SK-N-SH (cell line): ENCODE data around the gene CCDC160. TPM values are rescaled to one million over a fixed set of nuclear protein-coding genes. Genes with fewer than 3 reads are reported as not detected.

Source experiments
- CTCF ChIA-PET: fragments of 300-600, 350-600 bp; formaldehyde crosslinking; extraction: SDS; loops from one replicate; lab custom pipeline; 2021; lab: Yijun Ruan, JAX
- POLR2A ChIA-PET: fragments of 350-600 bp; sonication (Branson Sonifier 250); formaldehyde crosslinking; extraction: SDS; loops from one replicate; lab custom pipeline; 2020; ENCODE audit warnings: antibody characterized with exemption, inconsistent platforms; lab: Yijun Ruan, JAX
- DNase-seq: peaks from one replicate; pipeline ENCODE4 v3.0.0; 2012
- H2AFZ ChIP-seq: fragments of 200-600 bp; sonication (generic); 2 replicates; pipeline ENCODE4 v1.8.1; 2016; ENCODE audit warnings: antibody characterized with exemption, mild to moderate bottlenecking, low read depth
- H3F3A ChIP-seq: fragments of 200-600 bp; sonication (generic); replicated peaks from 2 replicates; pipeline ENCODE3; 2016; ENCODE audit warnings: antibody characterized with exemption, mild to moderate bottlenecking; ENCODE audit not compliant: insufficient read depth
- H3K27ac ChIP-seq, 2 experiments: fragments of 200-500 bp in 1 of 2; fragments of 200-600 bp in 1 of 2; sonication (Bioruptor generic) in 1 of 2; sonication (generic), shearing (Covaris generic) in 1 of 2; 2 replicates each; pipeline versions ENCODE4 v1.5.1 to v1.6.1; 2014 to 2016; ENCODE audit warnings: low read depth in 2 of 2, inconsistent platforms in 1 of 2, low read length in 1 of 2, mild to moderate bottlenecking in 1 of 2, mixed read lengths in 1 of 2
- H3K27me3 ChIP-seq: fragments of 200-600 bp; sonication (generic), shearing (Covaris generic); 2 replicates; pipeline ENCODE4 v1.6.1; 2016; ENCODE audit warnings: mixed run types; ENCODE audit not compliant: insufficient read depth
- H3K36me3 ChIP-seq, 2 experiments: fragments of 200-500 bp in 1 of 2; fragments of 200-600 bp in 1 of 2; sonication (Bioruptor generic) in 1 of 2; sonication (generic) in 1 of 2; replicated peaks in 1 of 2; 2 replicates each; pipeline versions ENCODE3 to v1.5.1; 2014 to 2016; ENCODE audit warnings: low read length in 1 of 2, mild to moderate bottlenecking in 1 of 2; ENCODE audit not compliant: insufficient read depth in 2 of 2, control insufficient read depth in 1 of 2
- H3K4me1 ChIP-seq, 2 experiments: fragments of 200-500 bp in 1 of 2; fragments of 200-600 bp in 1 of 2; sonication (Bioruptor generic) in 1 of 2; sonication (generic), shearing (Covaris generic) in 1 of 2; 2 replicates each; pipeline versions ENCODE4 v1.5.1 to v1.6.1; 2014 to 2016; ENCODE audit warnings: low read depth in 1 of 2, low read length in 1 of 2, mixed run types in 1 of 2; ENCODE audit not compliant: insufficient read depth in 2 of 2, control insufficient read depth in 1 of 2
- H3K4me2 ChIP-seq: fragments of 200-600 bp; sonication (generic), shearing (Covaris generic); 2 replicates; pipeline ENCODE4 v1.6.1; 2017; ENCODE audit warnings: mixed run types
- H3K4me3 ChIP-seq, 2 experiments: fragments of 200-500 bp in 1 of 2; fragments of 200-600 bp in 1 of 2; sonication (Bioruptor generic) in 1 of 2; sonication (generic), shearing (Covaris generic) in 1 of 2; 2 replicates each; pipeline versions ENCODE4 v1.5.1 to v1.8.1; 2014 to 2016; ENCODE audit warnings: low read depth in 2 of 2, inconsistent platforms in 1 of 2, low read length in 1 of 2, mild to moderate bottlenecking in 1 of 2, mixed read lengths in 1 of 2, moderate library complexity in 1 of 2
- H3K79me2 ChIP-seq: fragments of 200-600 bp; sonication (generic); 2 replicates; pipeline ENCODE4 v1.8.1; 2017; ENCODE audit warnings: mild to moderate bottlenecking; ENCODE audit not compliant: insufficient read depth
- H3K9ac ChIP-seq: fragments of 200-600 bp; sonication (generic); 2 replicates; pipeline ENCODE4 v1.6.1; 2017; ENCODE audit warnings: mixed run types
- H3K9me2 ChIP-seq: fragments of 200-600 bp; sonication (generic); 2 replicates; pipeline ENCODE4 v1.6.1; 2017; ENCODE audit warnings: mixed run types
- H3K9me3 ChIP-seq: fragments of 200-600 bp; sonication (generic); 2 replicates; pipeline ENCODE4 v1.6.1; 2017; ENCODE audit warnings: mixed run types, mild to moderate bottlenecking, moderate library complexity
- H4K20me1 ChIP-seq: fragments of 200-600 bp; sonication (generic); 2 replicates; pipeline ENCODE4 v1.6.1; 2017; ENCODE audit warnings: mild to moderate bottlenecking, mixed run types; ENCODE audit not compliant: insufficient read depth
- CHD2 ChIP-seq: fragments of 150-350 bp; IDR thresholded peaks from 2 replicates; pipeline ENCODE4 v1.6.1; 2018; ENCODE audit warnings: low read length; ENCODE audit not compliant: partially characterized antibody
- ELF1 ChIP-seq: IDR thresholded peaks from 2 replicates; pipeline ENCODE4 v1.4.0; 2012
- EZH2phosphoT487 ChIP-seq: fragments of 200-600 bp; sonication (generic); IDR thresholded peaks from 2 replicates; pipeline ENCODE4 v1.6.1; 2017; ENCODE audit warnings: low read depth, mixed run types, mild to moderate bottlenecking, antibody characterized with exemption, moderate library complexity, borderline replicate concordance
- FOSL2 ChIP-seq: IDR thresholded peaks from 2 replicates; pipeline ENCODE4 v1.4.0; 2012; ENCODE audit warnings: low read depth, mild to moderate bottlenecking, moderate library complexity, borderline replicate concordance
- FOXJ3 ChIP-seq: sonication (generic); formaldehyde crosslinking; IDR thresholded peaks from 2 replicates; pipeline ENCODE4 v1.5.1; 2020; ENCODE audit warnings: mild to moderate bottlenecking, missing genetic modification reagents
- FOXM1 ChIP-seq: IDR thresholded peaks from 2 replicates; pipeline ENCODE4 v1.4.0; 2012; ENCODE audit warnings: low read depth, mild to moderate bottlenecking
- JUND ChIP-seq: IDR thresholded peaks from 2 replicates; pipeline ENCODE4 v1.4.0; 2012
- MAX ChIP-seq: IDR thresholded peaks from 2 replicates; pipeline ENCODE4 v1.4.0; 2012; ENCODE audit warnings: low read depth
- NFIC ChIP-seq: IDR thresholded peaks from 2 replicates; pipeline ENCODE4 v1.4.0; 2012; ENCODE audit warnings: borderline replicate concordance
- PBX3 ChIP-seq: IDR thresholded peaks from 2 replicates; pipeline ENCODE4; 2012
- REST ChIP-seq: IDR thresholded peaks from 2 replicates; pipeline ENCODE4 v1.6.1; 2012; ENCODE audit warnings: mild to moderate bottlenecking, low read depth, low read length, moderate library complexity
- RFX5 ChIP-seq: IDR thresholded peaks from 2 replicates; pipeline ENCODE4 v1.6.1; 2012; ENCODE audit warnings: mild to moderate bottlenecking, improper control_type of control experiment, low read length
- SIN3A ChIP-seq: IDR thresholded peaks from 2 replicates; pipeline ENCODE4 v1.6.1; 2012; ENCODE audit warnings: low read depth, mild to moderate bottlenecking, low read length, moderate library complexity, borderline replicate concordance
- TEAD4 ChIP-seq: IDR thresholded peaks from 2 replicates; pipeline ENCODE4 v1.4.0; 2012; ENCODE audit warnings: mild to moderate bottlenecking, borderline replicate concordance; ENCODE audit not compliant: insufficient read depth
- YY1 ChIP-seq: IDR thresholded peaks from 2 replicates; pipeline ENCODE4 v1.4.0; 2012; ENCODE audit warnings: low read depth, mild to moderate bottlenecking
- WGBS: methylation state at CpG from one replicate; pipeline ENCODE4 v1.1.6; 2017; ENCODE audit warnings: low lambda C conversion rate; 5-methylcytosine and 5-hydroxymethylcytosine counted together
- polyA plus RNA-seq, 3 experiments: library from polyadenylated mRNA; depleted of rRNA; stranded (reverse); fragments of >200 nt; gene quantifications; 2 replicates each; pipeline ENCODE4 v1.2.3, GENCODE V29; 2012

CCDC160 gene
- polyA plus RNA-seq, 1 of the 3 experiments (the other 2 are of a cell fraction), result not detected

GRCh38 chrX:134254511-134254910 is 17.5 kb downstream of the CCDC160 start (continued):
- TF ChIP-seq REST, result no peak
- TF ChIP-seq, all 33 proteins: peak for 0

GRCh38 chrX:134255555-134255954 is 18.6 kb downstream of the CCDC160 start:
- Histone ChIP-seq H4K20me1 (no peaks in the 10 kb centered on the region), H3K4me2 (no peak overlapping the region), H3K9ac (no peak overlapping the region), H3K27ac (no peak overlapping the region), H3K27me3 (peaks cover 5% of the 10 kb centered on the region; the same call in 1 of the 2 replicates), H2AFZ (no peak overlapping the region), H3K79me2 (no peaks in the 10 kb centered on the region), H3K9me3 (no peaks in the 10 kb centered on the region), H3K36me3 (no peaks in the 10 kb centered on the region), H3F3A (no peaks in the 10 kb centered on the region), H3K4me3 (no peak overlapping the region), H3K9me2 (no peaks in the 10 kb centered on the region), H3K4me1 (peaks cover 0 to 3% of the 10 kb centered on the region in 2 experiments; a peak in 1 of 4 replicates)
- CTCF ChIA-PET, result interaction anchor here (0.5 to 1.2 kb wide), 3 partner anchors 13 to 464 kb away, joined by 3 read pairs; no protein-coding TSS in a partner anchor
- no peak for DNase-seq
- POLR2A ChIA-PET, result no interaction called here
- TF ChIP-seq RFX5, result no peak
- TF ChIP-seq FOSL2, result no peak
- TF ChIP-seq ELF1, result no peak
- no peak for TF ChIP-seq EZH2phosphoT487
- no peak for TF ChIP-seq SIN3A
- TF ChIP-seq FOXJ3, result no peak
- TF ChIP-seq CHD2, result no peak
- no peak for TF ChIP-seq YY1
- TF ChIP-seq JUND, result no peak
- no peak for TF ChIP-seq PBX3
- TF ChIP-seq MAX, result no peak
- 31% methylated on average over 5 of the region's 5 CpGs for WGBS

- no peak overlapping the region for H3K9ac ChIP-seq
- H3K9me2 ChIP-seq, result no peaks in the 10 kb centered on the region
- no peaks in the 10 kb centered on the region for H3K79me2 ChIP-seq
- no peaks in the 10 kb centered on the region for H3K9me3 ChIP-seq
- no peaks in the 10 kb centered on the region for H4K20me1 ChIP-seq
- H3K4me3 ChIP-seq, result no peak overlapping the region
- peaks cover 5% of the 10 kb centered on the region; the same call in 1 of the 2 replicates for H3K27me3 ChIP-seq
- ChIA-PET POLR2A (no interaction called here), CTCF (interaction anchor here (0.9 to 1.1 kb wide), 3 partner anchors 10 to 465 kb away, joined by 3 read pairs; no protein-coding TSS in a partner anchor)
- no peaks in the 10 kb centered on the region for H3F3A ChIP-seq
- no peak for TF ChIP-seq TEAD4
- TF ChIP-seq ELF1, result no peak
- TF ChIP-seq FOSL2, result no peak
- no peak for TF ChIP-seq NFIC
- TF ChIP-seq CHD2, result no peak
- no peak for TF ChIP-seq YY1
- no peak for TF ChIP-seq JUND
- no peak for TF ChIP-seq FOXM1
- no peaks in the 10 kb centered on the region for H3K36me3 ChIP-seq
- no peak for DNase-seq
- 44% methylated on average over 2 of the region's 2 CpGs for WGBS
- no peak overlapping the region for H3K4me2 ChIP-seq
- H3K27ac ChIP-seq, result no peak overlapping the region
- peaks cover 0 to 3% of the 10 kb centered on the region in 2 experiments; a peak in 1 of 4 replicates for H3K4me1 ChIP-seq
- H2AFZ ChIP-seq, result no peak overlapping the region
Measured at GRCh38 chrX:134256684-134257083, 19.7 kb downstream of the CCDC160 start.
